Prostate gland (tissue), 2 donors: ENCODE results near the gene HECW1.

Experiments
- POLR2A ChIP-seq: fragments of 450-650 bp; IDR thresholded peaks from one replicate; pipeline ENCODE4 v1.6.1; 2016; ENCODE audit warnings: antibody characterized with exemption, mild to moderate bottlenecking
- POLR2AphosphoS5 ChIP-seq: sonication (generic); formaldehyde crosslinking; IDR thresholded peaks from one replicate; pipeline ENCODE4 v1.6.1; 2017; ENCODE audit warnings: antibody characterized with exemption
- TF ChIP-seq, protein P1 (sequence below), 4 experiments: fragments of 200-600 bp in 2 of 4; fragments of 450-650 bp in 2 of 4; sonication (generic) in 2 of 4; IDR thresholded peaks; 1 replicate in 3 of 4; 2 replicates in 1 of 4; pipeline ENCODE4 v1.5.1; 2016 to 2019; ENCODE audit warnings: antibody characterized with exemption in 4 of 4, mild to moderate bottlenecking in 2 of 4, moderate library complexity in 2 of 4

DNA sequence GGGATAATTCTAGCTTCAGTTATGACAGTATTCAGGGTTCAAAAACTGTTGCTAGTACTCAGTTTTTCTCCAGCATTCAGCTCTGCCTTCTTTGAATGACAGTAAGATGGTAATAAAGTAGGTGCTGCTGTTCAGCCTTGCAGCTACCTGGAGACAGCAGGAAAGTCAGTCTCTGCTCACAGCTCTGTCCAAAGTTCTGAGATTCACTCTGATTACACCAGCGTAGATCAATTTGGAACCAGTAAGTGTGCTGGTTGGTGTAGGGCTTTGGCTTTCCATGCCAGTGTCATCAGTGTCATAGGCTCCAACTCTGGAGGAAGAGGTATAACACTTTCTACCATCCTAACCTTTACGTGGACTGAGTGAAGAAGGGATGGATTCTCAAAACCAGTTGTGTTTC lies 496.6 kb downstream of the HECW1 start:
- TF ChIP-seq, protein P1, sequence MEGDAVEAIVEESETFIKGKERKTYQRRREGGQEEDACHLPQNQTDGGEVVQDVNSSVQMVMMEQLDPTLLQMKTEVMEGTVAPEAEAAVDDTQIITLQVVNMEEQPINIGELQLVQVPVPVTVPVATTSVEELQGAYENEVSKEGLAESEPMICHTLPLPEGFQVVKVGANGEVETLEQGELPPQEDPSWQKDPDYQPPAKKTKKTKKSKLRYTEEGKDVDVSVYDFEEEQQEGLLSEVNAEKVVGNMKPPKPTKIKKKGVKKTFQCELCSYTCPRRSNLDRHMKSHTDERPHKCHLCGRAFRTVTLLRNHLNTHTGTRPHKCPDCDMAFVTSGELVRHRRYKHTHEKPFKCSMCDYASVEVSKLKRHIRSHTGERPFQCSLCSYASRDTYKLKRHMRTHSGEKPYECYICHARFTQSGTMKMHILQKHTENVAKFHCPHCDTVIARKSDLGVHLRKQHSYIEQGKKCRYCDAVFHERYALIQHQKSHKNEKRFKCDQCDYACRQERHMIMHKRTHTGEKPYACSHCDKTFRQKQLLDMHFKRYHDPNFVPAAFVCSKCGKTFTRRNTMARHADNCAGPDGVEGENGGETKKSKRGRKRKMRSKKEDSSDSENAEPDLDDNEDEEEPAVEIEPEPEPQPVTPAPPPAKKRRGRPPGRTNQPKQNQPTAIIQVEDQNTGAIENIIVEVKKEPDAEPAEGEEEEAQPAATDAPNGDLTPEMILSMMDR (IDR thresholded peaks at IDR 0.05) = no peak
- TF ChIP-seq POLR2A = no peak
- TF ChIP-seq POLR2AphosphoS5 = no peak
